ENCODE data around the gene FRAT2. TPM values are rescaled to one million over a fixed set of nuclear protein-coding genes. Genes with fewer than 3 reads are reported as not detected.
"Not testable (repeated sequence)": the region's sequence is repeated elsewhere in the genome, so short reads cannot be mapped to it uniquely, and the experiment has no call there.

The FRAT2 gene
- total RNA-seq, 1 experiment from 2014 or later: 46.8 TPM

DNA sequence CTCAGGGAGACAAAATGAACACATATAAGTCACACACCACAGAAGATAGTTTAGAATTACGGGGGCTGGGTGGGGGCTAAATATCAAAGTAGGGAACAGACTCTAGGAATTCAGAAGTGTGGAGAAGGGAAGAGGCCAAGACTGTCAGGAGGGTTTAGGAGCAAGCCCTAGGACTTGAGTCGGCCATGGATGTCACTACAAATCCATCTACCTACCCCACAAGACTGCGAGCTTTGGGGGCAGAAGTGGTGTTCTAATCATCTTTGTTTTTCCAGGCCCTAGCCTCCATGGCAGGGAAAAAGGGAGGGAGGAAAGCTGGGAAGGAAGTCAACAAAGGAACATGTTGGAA lies 36.3 kb downstream of the FRAT2 start:
- no peaks in the 10 kb centered on the region for H3K36me3 ChIP-seq (replicated peaks; ENCODE audit: control insufficient read depth, insufficient read depth, low read length)
- no peaks in the 10 kb centered on the region for H3K27me3 ChIP-seq (ENCODE audit: control insufficient read depth, insufficient read depth, low read length)
- no peak overlapping the region for H3K4me3 ChIP-seq (ENCODE audit: insufficient read depth, low read depth, low read length)
- DNase-seq: no peak

DNA sequence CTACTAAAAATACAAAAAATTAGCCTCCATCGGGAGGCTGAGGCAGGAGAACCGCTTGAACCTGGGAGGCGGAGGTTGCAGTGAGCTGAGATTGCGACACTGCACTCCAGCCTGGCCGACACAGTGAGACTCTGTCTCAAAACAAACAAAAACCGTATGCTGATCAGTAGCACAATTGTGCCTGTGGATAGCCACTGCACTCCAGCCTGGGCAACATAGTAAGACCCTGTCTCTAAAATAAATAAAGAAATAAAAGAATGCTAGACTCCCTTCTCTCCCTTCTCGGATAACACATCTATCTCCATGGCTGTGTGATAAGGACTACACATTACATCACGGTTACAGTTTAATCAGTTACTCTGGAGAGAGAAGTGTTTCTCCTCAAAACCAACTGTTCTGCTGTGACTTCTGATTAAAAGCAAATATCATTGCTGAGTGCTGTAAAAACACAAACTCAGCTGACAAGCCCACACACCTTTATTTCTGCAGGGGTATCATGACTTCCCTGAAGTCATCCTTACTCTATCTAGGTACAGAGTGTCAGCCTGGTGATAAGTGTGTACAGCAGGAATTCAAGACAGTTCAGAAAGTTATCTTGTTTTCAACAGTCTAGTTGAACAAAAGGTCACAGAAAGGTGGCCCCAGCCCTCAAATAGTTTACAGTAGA lies 36.8 kb downstream of the FRAT2 start:
- Histone ChIP-seq H3K4me3 (ENCODE audit: insufficient read depth, low read depth, low read length) (no peak overlapping the region), H3K36me3 (replicated peaks; ENCODE audit: control insufficient read depth, insufficient read depth, low read length) (no peaks in the 10 kb centered on the region), H3K27me3 (ENCODE audit: control insufficient read depth, insufficient read depth, low read length) (no peaks in the 10 kb centered on the region)
- no peak for DNase-seq

GRCh38 chr10:97292862-97293198 lies 41.7 kb downstream of the FRAT2 start:
- Histone ChIP-seq H3K4me3 (ENCODE audit: insufficient read depth, low read depth, low read length) (no peak overlapping the region), H3K27me3 (ENCODE audit: control insufficient read depth, insufficient read depth, low read length) (no peaks in the 10 kb centered on the region), H3K36me3 (replicated peaks; ENCODE audit: control insufficient read depth, insufficient read depth, low read length) (no peaks in the 10 kb centered on the region)
- no peak for DNase-seq

- Histone ChIP-seq H3K36me3 (replicated peaks; ENCODE audit: control insufficient read depth, insufficient read depth, low read length) (no peaks in the 10 kb centered on the region), H3K4me3 (ENCODE audit: insufficient read depth, low read depth, low read length) (peak within 1 kb of the TSS; percentile 87), H3K27me3 (ENCODE audit: control insufficient read depth, insufficient read depth, low read length) (no peaks in the 10 kb centered on the region)
- peak; percentile 93 for DNase-seq
Observed at GRCh38 chr10:97292097-97292861, 42.2 kb downstream of the FRAT2 start, which contains the start of gene ARHGAP19. TSS of gene ARHGAP19 (minus strand) at chr10:97292637. CDS start at chr10:97292627, 10 bp downstream.

DNA sequence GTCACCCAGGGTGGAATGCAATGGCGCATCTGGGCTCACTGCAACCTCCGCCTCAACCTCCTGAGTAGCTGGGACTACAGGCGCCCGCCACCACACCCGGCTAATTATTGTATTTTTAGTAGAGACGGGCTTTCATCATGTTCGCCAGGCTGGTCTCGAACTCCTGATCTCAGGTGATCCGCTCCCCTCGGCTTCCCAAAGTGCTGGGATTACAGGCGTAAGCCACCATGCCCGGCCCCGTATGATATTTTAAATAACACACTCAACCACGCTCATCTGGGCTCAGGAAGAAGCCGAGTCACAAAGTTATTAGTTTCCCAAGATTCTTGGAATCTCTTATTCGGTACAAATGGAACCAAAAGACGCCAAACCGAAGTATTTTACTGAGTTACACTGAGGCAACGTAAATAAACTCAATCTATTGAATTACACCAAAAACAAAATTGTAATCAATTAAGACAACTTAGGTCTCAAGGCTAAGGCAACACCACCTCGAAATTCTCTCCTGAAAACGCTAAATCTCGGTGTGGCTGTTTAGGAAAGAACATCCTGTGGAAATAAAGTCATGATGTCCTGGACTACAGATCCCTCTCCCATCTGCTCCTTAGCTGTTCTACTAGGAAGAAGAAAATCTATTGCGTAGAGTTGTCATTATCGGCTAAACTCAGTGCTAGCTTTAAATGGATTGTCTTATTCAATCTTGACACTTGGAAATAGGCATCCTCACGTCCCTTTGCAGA lies 43.0 kb downstream of the FRAT2 start:
- peak; percentile 16 for DNase-seq
- Histone ChIP-seq H3K27me3 (ENCODE audit: control insufficient read depth, insufficient read depth, low read length) (no peaks in the 10 kb centered on the region), H3K4me3 (ENCODE audit: insufficient read depth, low read depth, low read length) (peak overlapping the region; percentile 87), H3K36me3 (replicated peaks; ENCODE audit: control insufficient read depth, insufficient read depth, low read length) (no peaks in the 10 kb centered on the region; the same call in 1 of the 2 replicates)

- not testable (repeated sequence) for H3K36me3 ChIP-seq (replicated peaks; ENCODE audit: control insufficient read depth, insufficient read depth, low read length); H3K27me3 ChIP-seq (ENCODE audit: control insufficient read depth, insufficient read depth, low read length); DNase-seq; H3K4me3 ChIP-seq (ENCODE audit: insufficient read depth, low read depth, low read length)
Observed at GRCh38 chr10:97290576-97291356, 43.8 kb downstream of the FRAT2 start.

GRCh38 chr10:97290076-97290475 lies 44.5 kb downstream of the FRAT2 start:
- DNase-seq; H3K27me3 ChIP-seq (ENCODE audit: control insufficient read depth, insufficient read depth, low read length); H3K4me3 ChIP-seq (ENCODE audit: insufficient read depth, low read depth, low read length); H3K36me3 ChIP-seq (replicated peaks; ENCODE audit: control insufficient read depth, insufficient read depth, low read length): not testable (repeated sequence)

Other genes starting within 250 kb of the FRAT2 start
- gene SLIT1, start 148.8 kb downstream of the FRAT2 start, total RNA-seq (2014; rRNA removed; shearing (Covaris generic)): 0.28 and 1.6 TPM in 2 replicates
- 38.7 and 54.0 TPM in 2 replicates for gene ARHGAP19, start 42.1 kb downstream of the FRAT2 start, total RNA-seq (2014; rRNA removed; shearing (Covaris generic))
- gene FRAT1, start 15.5 kb downstream of the FRAT2 start, total RNA-seq (2014; rRNA removed; shearing (Covaris generic)): 5.2 and 6.2 TPM in 2 replicates
- gene RRP12, start 66.6 kb upstream of the FRAT2 start, total RNA-seq (2014; rRNA removed; shearing (Covaris generic)): 41.7 and 47.4 TPM in 2 replicates
- 1,178 and 1,380 TPM in 2 replicates for gene PGAM1, start 91.5 kb upstream of the FRAT2 start, total RNA-seq (2014; rRNA removed; shearing (Covaris generic))
- 71.8 and 84.5 TPM in 2 replicates for gene EXOSC1, start 111.3 kb upstream of the FRAT2 start, total RNA-seq (2014; rRNA removed; shearing (Covaris generic))
- 36.0 and 47.6 TPM in 2 replicates for gene ZDHHC16, start 111.4 kb upstream of the FRAT2 start, total RNA-seq (2014; rRNA removed; shearing (Covaris generic))
- gene MMS19, start 163.7 kb upstream of the FRAT2 start, total RNA-seq (2014; rRNA removed; shearing (Covaris generic)): 177 and 188 TPM in 2 replicates
- gene UBTD1, start 164.2 kb upstream of the FRAT2 start, total RNA-seq (2014; rRNA removed; shearing (Covaris generic)): 30.2 and 33.4 TPM in 2 replicates
- not detected in 2 replicates for gene ANKRD2, start 238.1 kb upstream of the FRAT2 start, total RNA-seq (2014; rRNA removed; shearing (Covaris generic))
- 0.37 TPM in 1 of 2 replicates, not detected in the other for gene HOGA1, start 249.7 kb upstream of the FRAT2 start, total RNA-seq (2014; rRNA removed; shearing (Covaris generic))

All from H7 (cell line).